NCI-H748 (cell line): Measurements from ENCODE around the gene ETV5.

Experiments
- DNase-seq: peaks from one replicate; lab custom pipeline; 2025; ENCODE audit not compliant: unreplicated experiment; lab: John Stamatoyannopoulos, UW

ETV5 gene

DNA sequence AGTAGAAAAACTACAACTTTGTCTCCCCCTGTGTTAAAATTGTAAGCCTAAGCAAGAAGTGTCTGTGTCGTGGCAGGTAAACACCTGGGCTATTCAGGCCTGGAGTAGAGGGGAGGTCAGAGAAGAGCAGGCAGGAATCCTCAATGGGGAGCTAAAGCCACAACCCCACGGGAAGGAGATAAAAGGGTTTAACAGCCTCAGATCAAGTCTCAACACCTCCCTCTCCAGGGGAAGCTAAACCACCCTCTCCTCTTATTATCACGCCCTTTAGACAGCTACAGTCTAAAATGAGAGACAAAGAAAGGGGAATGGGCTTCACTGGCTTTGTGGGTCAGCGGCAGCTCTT, 11.6 kb downstream of the ETV5 start:
- no peak for DNase-seq

DNA sequence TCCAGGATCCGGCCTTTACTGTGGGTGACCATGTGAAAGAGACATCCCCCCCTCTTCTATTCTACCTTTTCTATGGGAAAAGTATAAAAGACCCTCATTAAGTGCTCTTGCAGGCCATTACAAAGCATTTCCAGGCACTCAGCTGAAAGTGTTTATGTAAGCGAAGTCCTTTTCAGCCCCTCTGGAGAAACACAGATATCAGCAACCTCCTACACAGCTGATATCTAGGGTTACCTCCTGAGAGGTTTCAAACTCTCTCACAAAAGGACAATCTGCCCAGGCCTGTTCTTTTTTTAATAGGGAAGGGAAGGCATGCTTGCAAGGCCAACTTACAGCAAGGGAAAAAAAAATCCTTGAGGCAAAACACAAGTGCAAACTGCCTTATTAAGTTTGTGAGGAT, 12.6 kb downstream of the ETV5 start:
- no peak for DNase-seq

- no peak for DNase-seq
Observed at GRCh38 chr3:186095561-186096081, 13.3 kb downstream of the ETV5 start.

- no peak for DNase-seq
Observed at GRCh38 chr3:186094696-186095425, 14.0 kb downstream of the ETV5 start.

GRCh38 chr3:186094271-186094670, 14.6 kb downstream of the ETV5 start:
- no peak for DNase-seq

GRCh38 chr3:186093271-186093900, 15.5 kb downstream of the ETV5 start:
- no peak for DNase-seq

GRCh38 chr3:186092360-186093070, 16.4 kb downstream of the ETV5 start:
- no peak for DNase-seq

DNA sequence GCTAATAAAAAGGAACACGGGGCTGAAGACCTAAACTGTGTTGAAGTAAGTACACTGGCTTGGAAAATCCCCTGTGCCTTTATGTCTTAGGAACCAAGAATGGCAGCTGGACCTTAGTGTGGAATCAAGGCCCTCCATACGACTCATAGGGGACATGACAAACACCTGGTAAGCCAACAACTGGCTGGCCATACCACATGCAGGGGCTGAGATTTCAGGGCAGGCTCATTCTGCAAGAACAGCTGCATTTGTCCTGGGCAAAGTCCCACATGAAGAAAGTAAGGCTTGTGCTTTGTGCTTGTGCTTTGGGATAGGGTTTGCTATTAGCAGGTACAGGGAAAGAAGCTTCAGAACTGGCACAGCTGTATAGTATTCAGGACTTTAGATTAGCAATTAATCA, 18.0 kb downstream of the ETV5 start:
- DNase-seq = no peak

DNA sequence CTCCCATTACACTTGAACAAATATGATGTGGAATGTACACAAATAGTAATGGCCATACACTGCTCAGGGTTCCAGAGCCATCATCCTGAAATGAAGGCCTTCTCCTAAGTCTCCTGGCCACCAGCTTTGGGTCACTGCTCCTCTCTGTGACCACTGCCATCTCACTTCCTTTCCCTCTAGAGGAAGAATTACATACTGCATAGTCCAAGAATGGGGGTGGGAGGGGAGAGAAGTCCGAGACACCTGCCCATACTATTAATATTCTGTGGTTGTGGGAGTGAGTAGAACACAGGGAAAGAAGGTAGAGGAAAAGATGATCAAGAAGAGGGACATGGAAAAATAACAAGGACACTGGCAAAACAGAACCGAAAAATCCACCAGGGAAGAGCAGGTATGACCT, 20.6 kb downstream of the ETV5 start:
- no peak for DNase-seq

GRCh38 chr3:186084264-186084663, 24.6 kb downstream of the ETV5 start:
- DNase-seq = no peak

- no peak for DNase-seq
Observed at GRCh38 chr3:186083746-186084145, 25.1 kb downstream of the ETV5 start.

DNA sequence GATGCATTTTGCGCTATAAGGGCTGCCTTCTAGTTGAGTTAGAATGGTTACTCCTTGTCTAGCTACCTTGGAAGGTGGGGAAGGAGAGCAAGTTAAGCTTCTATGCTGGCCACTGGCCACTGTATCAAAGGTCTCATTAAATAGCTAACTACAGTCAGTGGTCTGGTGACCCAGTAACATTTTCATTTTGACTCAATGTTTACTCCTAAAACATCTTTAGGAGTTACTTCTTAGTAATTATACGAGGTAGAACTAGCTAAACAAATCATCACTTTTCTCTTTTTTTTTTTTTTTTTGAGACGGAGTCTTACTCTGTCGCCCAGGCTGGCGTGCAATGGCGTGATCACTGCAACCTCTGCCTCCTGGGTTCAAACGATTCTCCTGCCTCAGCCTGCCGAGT, 26.7 kb downstream of the ETV5 start:
- no peak for DNase-seq

DNA sequence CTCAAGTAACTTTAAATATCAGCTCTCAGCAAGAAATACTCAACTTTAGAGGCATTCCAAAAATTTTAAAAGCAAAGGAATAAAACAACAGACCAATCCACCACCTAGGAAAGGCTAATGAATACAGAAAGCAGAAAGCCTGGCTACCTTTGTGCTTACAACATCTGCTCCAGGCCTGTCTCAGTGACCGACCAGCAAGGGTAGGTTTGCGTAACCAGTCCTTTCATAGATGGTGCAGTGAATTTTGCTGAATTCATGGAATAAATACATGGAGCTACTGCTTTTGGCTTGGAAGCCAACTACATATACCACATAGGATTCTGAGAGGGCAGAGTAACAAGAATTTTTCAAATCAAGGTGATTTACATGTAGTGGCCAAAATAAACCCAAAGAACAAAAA, 27.2 kb downstream of the ETV5 start:
- no peak for DNase-seq

DNA sequence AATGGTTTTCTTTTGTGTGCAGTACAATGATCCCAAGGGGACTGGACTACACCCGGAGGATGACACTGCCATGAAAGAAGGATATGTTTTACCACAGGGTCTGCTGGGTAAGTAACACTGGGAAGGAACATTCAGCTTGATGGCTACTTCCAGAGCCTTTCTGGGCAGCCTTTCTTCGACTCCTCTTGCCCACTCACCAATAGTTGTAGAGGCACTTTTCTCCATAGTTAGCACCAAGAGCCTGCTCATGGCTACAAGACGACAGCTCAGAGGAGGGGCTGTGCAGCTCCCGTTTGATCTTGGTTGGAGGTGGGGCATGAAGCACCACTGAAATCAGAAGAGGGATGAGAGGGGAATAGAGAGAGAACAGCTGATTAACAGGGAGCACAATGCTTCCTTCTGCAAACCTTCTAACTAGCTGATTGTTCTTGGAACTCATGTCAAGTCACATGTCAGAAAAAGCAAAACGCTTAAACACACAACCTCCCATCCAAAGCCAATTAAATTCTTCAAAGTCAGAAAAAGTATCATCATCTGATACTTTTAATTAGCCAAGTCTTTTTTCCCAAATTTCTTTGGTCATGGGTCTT, 27.9 kb downstream of the ETV5 start:
- no peak for DNase-seq

DNA sequence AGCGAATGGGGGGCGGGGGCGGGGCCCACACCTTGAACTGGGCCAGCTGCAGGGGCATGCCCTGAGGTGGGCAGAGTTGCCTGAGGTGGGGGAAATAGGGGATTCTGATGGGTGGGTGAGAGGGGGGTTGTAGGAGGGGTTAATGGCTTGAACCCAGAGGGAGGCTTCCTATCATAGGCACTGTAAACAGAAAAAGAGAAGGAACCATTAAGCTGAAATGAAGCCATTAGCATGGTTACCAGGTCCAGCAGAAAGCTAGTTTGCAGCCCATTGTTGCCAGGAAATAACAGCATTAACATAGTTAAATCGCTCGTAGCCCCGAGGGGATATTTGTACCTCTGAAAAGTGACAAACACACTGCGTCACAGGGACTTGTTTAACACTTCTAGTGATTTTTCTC, 29.0 kb downstream of the ETV5 start:
- no peak for DNase-seq

DNA sequence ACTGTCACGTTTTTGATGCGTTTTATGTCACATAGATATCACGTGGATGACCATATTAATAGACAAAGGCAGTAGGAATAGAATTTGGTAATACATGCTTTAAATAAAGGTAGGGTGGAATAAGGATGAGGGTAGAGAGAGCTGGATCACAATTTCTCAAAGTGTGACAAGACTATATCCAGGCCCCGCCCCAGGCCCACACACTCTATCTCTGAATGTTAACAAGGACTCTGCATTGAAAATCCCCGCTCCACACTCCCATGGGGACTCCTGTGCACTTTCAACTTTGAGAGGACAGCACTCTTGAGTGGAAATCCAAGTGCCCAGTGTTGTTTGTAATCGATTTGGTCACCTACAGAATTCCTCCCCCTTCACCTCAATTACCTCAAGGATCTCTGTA, 31.4 kb downstream of the ETV5 start:
- DNase-seq = no peak

DNA sequence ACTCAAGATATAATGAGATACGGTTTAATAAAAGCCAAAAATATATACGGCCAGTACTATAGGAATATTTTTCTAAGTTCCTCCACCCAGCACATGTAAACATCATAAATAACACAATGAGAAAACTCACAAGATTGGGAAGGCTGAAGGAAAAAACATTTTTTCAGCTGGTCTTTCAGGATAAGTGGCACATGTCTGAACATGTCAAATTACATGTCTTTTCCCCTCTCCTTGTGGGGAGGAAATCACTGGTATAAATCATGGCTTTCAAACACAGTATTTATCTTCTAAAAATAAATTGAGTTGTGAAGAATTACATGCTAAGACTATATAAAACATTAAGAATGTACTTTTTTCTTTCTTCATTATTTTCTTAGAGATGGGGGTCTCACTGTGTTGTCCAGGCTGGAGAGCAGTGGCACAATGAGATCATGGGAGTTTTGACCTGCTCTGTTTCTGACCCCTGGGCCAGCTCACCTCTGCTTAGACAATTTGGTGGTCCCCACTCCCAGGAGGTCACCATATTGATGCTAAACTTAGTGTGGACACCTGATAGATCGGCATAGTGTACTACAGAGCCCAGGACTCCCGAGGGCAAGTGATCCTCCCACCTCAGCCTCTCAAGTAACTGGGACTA, 32.8 kb downstream of the ETV5 start:
- no peak for DNase-seq

GRCh38 chr3:186075489-186075888, 33.4 kb downstream of the ETV5 start:
- no peak for DNase-seq

DNA sequence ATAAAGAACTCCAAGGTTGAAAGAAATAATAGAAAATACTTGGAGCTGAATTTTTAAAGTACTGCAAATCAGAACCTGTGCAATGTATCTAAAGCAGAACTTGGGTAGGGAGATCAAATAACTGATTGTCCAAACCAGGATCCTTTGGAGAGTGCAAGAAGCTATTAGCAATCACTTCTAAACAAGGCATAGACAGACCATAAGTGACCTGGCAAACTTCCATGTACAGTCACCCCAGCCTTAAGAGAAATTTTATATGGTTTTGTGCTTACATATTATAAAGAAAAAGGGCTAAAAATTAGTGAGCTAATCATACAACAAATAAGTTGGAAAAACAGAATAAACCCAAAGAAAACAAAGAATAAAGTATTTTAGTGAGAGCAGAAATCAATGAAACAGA, 35.2 kb downstream of the ETV5 start:
- DNase-seq = no peak

GRCh38 chr3:186070996-186071395, 37.9 kb downstream of the ETV5 start:
- DNase-seq = no peak

DNA sequence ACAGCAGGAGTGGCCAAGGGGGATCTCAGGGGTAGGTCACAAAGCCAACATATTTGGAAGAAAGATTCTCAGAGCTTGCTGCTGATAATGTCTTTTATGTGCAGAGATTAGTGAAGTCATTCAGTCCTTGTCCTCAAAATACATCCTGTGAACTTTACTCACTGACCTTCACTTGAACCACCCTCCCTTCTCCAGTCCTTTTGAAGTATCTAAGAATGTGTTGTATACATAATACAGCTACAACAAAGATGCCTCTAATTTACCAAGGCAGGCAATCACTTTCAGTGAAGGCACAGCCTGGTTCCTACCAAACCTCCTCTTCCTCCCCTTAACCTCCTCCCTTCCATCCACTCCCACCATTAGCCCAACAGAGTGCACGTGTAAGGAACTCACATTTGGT, 38.3 kb downstream of the ETV5 start:
- DNase-seq = no peak
